ENCODE results near the gene C12orf57.

Gene C12orf57

DNA sequence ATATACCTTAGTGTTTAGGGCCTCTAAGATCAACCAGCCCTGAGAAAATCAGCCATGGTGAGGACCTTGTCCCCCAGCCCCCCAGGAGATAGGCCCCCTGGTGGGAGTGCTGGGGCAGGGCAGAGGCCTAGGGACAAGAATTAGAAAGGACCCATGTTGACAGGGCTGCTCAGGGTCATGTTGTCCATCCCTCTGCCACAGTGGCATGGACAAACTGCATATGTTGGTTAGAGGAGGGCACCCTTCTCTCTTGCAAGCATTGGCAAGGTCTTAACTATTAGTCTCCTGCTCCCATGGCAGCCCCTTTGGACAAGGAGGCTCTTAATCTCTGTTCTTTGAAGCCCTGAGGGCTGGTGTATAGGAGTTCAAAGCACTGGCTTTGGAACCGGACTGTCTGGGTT, 6.6 kb downstream of the C12orf57 start:
- no peak for DNase-seq
- in situ Hi-C loops (cut with HindIII; ENCODE audit: low pct_ligation_motif_present, low pct_unique_long_range_greater_than_20kb, low sequenced_read_pairs): no loop called here

DNA sequence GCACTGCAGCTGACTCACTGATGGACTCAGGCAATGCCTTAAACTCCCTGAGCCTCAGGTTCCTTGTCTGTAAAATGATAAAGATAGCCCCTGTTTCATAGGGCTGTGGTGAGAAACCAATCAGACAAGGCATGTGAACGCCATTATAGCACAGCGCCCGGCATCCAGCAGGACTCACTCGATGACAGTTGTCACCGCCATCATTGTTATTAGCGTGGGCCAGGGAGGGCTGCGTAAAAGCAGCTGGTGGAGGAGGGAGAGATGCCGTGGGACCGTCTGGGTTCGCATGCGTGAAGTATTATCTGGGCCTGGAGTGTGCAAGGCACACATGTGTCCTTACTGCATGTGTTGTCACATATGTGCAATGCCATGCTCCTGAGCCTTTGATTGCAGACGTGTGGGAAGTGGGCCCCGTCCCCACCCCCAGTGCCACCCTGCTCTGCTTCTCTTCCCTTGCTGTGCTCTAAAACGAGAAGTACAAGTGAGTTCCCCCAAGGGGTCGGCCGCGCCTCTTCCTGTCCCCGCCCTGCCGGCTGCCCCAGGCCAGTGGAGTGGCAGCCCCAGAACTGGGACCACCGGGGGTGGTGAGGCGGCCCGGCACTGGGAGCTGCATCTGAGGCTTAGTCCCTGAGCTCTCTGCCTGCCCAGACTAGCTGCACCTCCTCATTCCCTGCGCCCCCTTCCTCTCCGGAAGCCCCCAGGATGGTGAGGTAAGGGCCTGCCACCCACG, 7.2 kb downstream of the C12orf57 start, which contains the start of gene PTPN6:
Gene PTPN6, plus strand, starts transcription at position 546 of the 730 bp plus-strand sequence. Its CDS starts 157 bp downstream, at position 703.
- DNase-seq: no peak
- in situ Hi-C loops (cut with HindIII; ENCODE audit: low pct_ligation_motif_present, low pct_unique_long_range_greater_than_20kb, low sequenced_read_pairs): no loop called here

DNA sequence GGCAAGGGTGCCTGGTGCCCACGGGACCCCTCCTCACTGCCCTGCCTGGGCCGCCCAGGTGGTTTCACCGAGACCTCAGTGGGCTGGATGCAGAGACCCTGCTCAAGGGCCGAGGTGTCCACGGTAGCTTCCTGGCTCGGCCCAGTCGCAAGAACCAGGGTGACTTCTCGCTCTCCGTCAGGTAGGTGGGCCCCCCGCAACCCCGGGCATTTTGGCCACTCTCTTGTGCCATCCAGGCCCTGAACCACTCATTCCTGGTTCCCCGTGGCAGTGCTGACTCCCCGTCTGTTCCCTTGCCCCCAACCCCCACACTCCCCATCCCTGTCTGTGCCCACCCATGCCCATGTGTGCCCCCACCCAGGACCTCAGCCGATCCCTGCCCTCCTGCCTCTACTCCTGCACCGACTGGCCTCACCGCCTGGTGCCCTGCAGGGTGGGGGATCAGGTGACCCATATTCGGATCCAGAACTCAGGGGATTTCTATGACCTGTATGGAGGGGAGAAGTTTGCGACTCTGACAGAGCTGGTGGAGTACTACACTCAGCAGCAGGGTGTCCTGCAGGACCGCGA, 7.8 kb downstream of the C12orf57 start:
- in situ Hi-C loops (cut with HindIII; ENCODE audit: low pct_ligation_motif_present, low pct_unique_long_range_greater_than_20kb, low sequenced_read_pairs): no loop called here
- no peak for DNase-seq

DNA sequence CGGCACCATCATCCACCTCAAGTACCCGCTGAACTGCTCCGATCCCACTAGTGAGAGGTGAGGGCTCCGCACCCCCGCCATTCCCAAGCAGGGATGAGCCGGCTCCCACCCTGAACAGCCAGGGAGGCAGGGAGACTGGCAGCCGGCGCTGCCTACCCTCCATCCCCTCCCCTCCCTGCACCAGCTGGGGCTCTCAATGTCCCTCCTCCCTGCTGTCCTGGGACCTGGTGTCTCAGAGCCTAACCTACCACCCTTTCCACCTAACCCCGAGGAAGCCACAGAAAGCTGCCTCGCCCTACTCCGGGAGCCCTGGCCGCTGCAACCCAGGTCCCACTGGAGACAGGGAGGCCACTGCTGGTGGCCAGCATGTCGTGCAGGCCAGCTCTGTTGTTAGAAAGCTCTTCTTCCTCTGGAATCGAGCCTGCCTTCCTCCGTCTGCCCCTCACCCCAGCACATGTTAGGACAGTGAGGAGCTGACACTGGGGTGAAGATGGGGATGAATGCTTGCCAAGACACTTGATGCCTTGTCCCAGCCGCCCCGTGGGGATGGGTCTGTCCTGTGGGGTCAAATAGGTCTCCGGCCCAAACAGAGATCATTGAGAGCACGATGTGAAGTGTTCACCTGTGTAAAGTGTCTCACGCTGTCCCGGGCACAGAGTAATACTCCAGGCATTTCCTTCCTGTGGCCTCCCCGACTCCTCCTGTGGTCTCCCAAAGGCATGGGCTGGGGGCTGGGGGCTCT, 8.5 kb downstream of the C12orf57 start:
- in situ Hi-C loops (cut with HindIII; ENCODE audit: low pct_ligation_motif_present, low pct_unique_long_range_greater_than_20kb, low sequenced_read_pairs): no loop called here
- DNase-seq: no peak

DNA sequence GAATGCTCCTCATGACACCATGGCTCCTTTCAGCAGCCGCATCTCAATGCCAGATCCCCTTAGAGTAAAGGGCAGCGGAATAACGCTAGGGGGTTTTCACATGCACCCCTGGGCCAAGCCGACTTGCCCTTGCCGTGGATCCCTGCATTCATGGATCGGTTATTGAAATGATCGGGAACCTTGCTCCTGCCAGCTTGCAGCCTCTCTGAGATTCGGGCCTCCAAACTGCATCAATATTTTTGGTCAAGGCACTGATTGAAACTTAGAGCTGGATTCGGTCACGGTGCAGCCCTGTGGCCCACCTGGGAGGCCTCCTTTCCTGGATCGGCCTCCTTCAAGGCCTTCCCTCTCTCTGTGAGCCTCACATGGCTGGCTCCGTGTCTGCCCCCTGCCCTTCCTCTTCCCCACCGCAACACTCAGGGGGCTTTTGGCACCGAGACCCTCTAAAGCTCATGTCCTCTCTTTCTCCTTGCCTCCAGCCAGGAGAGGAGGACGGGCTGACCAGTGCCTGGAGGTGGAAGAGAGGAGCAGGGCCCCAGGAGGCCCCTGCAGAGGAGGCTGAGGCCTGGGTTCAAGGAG, 9.1 kb downstream of the C12orf57 start:
- DNase-seq: no peak
- in situ Hi-C loops (cut with HindIII; ENCODE audit: low pct_ligation_motif_present, low pct_unique_long_range_greater_than_20kb, low sequenced_read_pairs): no loop called here

DNA sequence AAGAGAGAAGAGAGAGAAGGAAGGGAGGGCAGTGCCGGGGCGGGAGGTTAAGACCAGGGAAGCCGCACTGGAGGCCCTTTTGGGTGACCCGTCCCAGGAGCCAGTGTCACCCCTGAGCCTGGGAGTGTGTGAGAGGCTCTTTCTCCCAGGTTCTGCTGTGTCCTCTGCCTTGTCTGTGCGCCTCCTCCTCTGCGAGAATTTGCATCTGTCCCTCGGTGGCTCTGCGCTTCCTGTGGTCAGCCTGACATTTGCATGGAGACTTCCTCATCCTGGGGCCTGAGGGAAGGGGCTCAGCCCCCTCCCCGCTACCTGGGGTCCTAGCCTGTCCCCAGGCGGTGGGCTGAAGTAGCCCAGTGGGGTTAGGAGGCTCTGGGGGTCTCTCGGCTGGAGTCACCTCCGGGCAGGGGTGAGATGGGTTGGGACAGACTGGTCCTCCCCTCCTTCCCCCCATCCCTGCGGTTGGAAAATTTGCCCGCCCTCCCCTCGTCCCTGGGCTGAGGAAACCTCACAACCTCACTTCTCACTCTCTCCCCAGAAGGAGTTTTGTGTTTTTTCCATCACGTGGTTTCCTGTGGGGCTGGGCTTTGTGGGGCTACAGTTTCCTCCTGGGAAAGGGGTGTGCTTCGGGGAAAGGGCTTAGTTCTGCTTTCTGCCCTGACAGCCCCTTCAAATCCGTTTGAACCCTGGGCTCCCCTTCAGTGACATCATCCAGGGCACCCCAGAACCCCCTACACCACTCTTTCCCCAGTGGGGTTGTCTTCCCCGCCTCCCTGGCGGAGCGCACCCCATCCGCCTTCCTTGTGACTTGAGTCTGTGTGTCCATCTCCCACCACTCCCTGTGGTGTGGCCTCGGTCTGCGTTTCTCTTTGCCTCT, 9.9 kb downstream of the C12orf57 start:
- in situ Hi-C loops (cut with HindIII; ENCODE audit: low pct_ligation_motif_present, low pct_unique_long_range_greater_than_20kb, low sequenced_read_pairs): no loop called here
- DNase-seq: no peak

DNA sequence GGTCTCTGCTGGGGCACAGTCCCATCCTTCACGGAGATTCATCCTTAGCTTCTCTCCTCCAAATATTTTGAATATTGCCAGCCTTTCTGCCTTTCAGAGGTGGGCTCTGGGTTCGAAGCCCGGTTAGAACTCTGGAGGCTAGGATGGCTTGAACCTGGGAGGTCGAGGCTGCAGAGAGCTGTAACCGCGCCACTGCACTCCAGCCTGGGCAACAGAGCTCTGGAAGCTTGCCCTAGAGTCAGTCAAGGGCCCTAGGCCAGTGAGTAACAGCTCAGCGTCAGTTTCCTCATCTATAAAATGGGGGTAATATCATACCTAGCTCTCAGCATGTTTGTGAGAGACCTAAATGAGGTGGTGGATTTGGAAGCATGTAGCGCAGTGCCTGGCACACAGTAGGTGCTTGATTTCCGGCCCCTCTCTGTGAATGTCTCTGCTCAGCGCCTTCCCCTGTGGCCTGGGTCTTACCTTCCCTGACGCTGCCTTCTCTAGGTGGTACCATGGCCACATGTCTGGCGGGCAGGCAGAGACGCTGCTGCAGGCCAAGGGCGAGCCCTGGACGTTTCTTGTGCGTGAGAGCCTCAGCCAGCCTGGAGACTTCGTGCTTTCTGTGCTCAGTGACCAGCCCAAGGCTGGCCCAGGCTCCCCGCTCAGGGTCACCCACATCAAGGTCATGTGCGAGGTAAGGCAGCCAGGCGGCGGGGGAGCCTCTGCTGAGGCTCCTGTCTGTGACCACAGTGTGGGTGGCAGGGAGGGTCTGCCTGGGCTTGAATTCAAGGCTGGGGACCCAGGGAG, 10.7 kb downstream of the C12orf57 start:
- in situ Hi-C loops (cut with HindIII; ENCODE audit: low pct_ligation_motif_present, low pct_unique_long_range_greater_than_20kb, low sequenced_read_pairs): no loop called here
- no peak for DNase-seq

DNA sequence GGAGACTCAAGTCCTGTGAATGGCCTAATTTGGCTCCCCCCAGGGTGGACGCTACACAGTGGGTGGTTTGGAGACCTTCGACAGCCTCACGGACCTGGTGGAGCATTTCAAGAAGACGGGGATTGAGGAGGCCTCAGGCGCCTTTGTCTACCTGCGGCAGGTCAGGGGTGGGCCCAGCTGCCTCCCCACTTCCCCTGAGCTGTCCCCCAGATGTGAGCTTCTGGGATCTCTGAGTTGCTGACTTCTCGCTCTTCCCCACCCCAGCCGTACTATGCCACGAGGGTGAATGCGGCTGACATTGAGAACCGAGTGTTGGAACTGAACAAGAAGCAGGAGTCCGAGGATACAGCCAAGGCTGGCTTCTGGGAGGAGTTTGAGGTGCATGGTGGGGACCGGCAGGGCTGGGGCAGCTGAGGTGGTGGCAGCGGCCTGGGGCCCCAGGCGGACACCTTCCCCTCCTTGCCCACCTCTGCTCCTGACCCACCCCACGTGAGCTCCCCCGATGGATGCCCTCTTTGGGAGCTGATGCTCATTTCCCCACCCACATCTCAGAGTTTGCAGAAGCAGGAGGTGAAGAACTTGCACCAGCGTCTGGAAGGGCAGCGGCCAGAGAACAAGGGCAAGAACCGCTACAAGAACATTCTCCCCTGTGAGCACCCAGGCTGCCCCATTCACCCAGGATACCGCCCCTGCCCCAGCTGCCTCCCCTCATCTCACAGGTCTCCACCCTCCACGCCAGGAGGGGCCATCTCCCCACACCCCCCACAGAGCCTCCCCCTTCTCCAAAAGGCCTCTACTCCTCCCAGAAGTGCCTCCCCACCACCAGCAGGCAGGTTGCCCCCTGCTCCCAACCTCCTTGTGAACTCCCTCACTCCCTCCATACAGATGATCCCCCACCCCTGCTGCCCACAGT, 11.5 kb downstream of the C12orf57 start:
- in situ Hi-C loops (cut with HindIII; ENCODE audit: low pct_ligation_motif_present, low pct_unique_long_range_greater_than_20kb, low sequenced_read_pairs): no loop called here
- no peak for DNase-seq

DNA sequence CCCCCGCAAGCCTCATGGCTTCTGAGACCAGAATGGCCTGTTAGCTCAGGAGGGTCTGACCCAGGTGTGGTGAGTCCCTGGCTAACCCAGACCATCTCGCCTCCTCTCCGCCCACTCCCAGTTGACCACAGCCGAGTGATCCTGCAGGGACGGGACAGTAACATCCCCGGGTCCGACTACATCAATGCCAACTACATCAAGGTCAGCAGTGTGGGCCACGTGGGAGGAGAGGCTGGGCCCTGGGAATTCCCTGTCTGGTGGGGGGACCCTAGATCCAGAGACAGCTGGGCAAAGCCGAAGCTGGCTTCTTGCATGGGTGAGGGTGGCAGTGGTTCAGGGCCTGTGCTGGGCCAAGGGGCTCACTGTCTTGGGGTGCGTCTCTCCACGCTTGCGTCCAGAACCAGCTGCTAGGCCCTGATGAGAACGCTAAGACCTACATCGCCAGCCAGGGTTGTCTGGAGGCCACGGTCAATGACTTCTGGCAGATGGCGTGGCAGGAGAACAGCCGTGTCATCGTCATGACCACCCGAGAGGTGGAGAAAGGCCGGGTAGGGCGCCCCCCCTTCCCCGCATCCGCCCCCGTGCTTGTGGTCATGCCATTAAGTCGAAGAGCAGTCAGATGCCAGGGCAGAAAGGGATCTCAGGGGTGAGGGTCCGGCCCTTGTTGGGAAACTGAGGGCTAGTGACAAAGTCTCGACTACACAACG, 12.4 kb downstream of the C12orf57 start:
- in situ Hi-C loops (cut with HindIII; ENCODE audit: low pct_ligation_motif_present, low pct_unique_long_range_greater_than_20kb, low sequenced_read_pairs): no loop called here
- no peak for DNase-seq

DNA sequence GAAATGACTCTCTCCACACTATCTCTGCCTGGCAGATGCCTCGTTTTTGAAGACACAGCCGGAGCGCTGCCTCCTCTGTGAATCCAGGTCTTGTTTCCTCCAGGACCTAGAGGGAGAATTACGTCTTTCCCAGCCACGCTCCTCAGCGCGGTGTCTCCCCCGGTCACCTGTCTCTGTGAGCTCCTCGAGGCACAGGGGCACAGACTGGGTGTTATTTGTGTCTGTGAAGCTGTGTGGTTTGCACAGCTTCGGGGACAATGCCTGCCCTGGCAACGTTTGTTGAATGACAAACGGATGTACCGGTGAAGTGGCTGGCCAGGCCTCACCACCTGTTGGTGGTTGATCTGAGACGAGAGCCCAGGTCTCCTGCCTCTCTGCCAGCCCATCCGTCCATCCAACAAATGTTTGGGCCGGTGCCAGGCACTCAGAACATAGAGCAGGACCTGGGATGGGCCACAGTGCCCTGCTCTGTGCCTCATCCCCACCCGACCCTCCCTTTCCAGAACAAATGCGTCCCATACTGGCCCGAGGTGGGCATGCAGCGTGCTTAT, 13.4 kb downstream of the C12orf57 start:
- DNase-seq: no peak
- in situ Hi-C loops (cut with HindIII; ENCODE audit: low pct_ligation_motif_present, low pct_unique_long_range_greater_than_20kb, low sequenced_read_pairs): no loop called here

DNA sequence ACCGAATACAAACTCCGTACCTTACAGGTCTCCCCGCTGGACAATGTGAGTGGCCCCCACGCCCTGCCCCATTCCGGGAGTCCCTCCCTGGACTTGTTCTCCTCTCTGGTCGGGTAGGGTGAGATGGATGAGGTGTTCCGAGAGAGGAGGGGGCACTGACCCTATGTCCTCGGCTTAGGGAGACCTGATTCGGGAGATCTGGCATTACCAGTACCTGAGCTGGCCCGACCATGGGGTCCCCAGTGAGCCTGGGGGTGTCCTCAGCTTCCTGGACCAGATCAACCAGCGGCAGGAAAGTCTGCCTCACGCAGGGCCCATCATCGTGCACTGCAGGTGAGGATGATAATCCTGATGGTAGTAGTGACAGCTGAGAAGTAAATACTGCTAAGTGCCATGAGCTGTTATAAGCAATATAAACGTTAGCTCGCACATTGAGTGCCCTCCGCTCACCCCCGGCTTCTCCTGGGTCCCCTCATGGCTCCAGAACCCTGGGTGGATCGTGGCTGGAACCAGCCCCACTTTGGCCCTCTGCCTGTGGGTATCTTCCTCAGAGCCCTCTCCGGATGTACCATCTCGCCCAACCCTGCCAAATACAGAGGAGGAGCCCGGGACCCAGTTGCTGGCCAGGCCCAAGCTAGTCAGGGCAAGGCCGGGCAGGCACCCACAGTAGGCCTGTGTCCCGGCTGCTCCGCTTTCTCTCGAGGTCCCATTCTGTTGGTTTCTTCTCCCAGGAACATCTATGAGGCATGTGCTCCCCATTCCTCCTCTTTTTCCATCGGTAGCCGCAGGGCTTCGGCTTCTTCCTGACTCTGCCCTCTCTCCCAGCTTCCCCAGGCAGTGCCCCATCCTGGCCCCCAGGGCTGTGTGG, 14.2 kb downstream of the C12orf57 start:
- in situ Hi-C loops (cut with HindIII; ENCODE audit: low pct_ligation_motif_present, low pct_unique_long_range_greater_than_20kb, low sequenced_read_pairs): no loop called here
- DNase-seq: no peak

DNA sequence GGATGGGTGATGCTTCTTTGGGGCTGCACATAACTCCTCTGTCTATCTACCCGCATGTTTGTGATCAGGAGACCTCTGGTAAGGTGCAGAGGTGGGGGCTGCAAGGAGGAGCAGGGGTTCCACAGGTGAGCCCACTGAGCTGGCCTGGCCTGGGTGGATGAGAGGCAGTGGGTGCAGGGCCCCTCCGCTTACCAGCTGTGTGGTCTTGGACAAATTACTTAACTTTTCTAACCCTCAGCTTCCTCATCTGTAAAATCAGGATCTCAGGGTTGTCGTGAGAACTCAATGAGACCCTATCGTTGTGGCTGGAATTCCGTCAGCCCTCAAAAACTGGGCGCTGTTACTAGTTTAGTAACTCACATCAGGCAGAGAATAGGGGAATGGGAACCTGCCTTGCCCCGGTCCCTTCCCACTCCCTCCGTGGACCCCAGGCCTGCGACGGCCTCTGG, 14.8 kb downstream of the C12orf57 start:
- DNase-seq: no peak
- in situ Hi-C loops (cut with HindIII; ENCODE audit: low pct_ligation_motif_present, low pct_unique_long_range_greater_than_20kb, low sequenced_read_pairs): no loop called here

DNA sequence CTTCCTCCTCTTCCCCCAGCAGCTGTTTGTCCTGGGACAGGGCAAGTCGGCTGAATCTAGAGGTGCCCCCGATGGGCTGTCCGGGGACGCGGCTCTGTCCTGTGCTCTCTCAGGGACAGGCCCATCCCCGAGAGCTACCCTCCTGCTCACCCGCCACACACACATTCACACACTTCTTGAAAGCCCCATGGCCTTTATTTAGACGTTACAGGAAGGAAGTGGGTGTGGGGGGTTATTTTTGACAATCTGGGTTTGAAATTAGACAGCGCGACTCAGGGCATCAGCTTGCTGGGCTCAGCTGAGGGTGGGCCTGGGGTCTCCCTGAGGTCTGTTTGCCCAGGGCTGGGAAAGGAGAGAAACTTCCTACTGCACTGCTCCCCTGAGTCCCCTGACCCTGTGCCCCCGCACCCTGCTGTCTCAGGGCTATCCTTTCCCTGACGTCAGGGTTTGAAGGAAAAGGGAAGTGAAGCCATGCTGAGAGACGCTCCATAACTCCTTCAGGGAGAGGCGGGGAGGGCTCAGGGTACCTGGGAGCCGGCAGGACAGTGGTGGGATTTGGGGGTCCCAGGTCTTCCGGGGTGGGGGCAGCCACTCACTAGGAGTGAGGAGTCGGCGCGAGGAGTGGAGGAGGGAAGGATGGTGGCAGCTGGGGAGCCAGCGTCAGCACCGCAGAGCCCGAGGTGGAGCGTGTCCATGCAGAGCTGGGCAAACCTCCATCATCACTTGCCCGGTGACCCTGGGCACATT, 15.4 kb downstream of the C12orf57 start:
- in situ Hi-C loops (cut with HindIII; ENCODE audit: low pct_ligation_motif_present, low pct_unique_long_range_greater_than_20kb, low sequenced_read_pairs): no loop called here
- no peak for DNase-seq

DNA sequence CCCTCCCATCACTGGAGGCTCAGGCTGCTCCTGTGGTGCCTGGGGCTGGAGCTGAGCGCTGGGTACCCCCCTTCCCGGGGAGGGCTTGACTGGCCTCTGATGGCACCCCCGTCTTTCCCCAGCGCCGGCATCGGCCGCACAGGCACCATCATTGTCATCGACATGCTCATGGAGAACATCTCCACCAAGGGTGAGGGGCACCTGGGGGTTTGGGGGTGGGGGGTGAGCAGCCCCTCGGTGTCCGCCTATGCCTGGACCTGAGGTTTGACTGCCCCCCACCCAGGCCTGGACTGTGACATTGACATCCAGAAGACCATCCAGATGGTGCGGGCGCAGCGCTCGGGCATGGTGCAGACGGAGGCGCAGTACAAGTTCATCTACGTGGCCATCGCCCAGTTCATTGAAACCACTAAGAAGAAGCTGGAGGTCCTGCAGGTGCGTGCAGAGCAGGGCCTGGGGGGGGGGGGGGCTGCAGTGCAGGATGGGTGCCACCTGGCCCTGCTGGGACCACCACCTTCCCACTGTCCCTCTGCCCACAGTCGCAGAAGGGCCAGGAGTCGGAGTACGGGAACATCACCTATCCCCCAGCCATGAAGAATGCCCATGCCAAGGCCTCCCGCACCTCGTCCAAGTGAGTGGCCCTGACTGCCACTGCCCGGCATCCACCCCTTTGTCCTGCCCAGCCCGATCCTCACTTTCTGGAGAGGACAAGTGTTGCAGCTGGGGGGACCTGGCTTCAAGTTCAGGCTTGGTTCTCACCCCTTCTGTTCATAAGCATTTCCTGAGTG, 16.2 kb downstream of the C12orf57 start:
- DNase-seq: no peak

More for the DNA sequence above, 16.2 kb downstream of the C12orf57 start:
- in situ Hi-C loops (cut with HindIII; ENCODE audit: low pct_ligation_motif_present, low pct_unique_long_range_greater_than_20kb, low sequenced_read_pairs): no loop called here
